Ishikawa (cell line): ENCODE data around the gene LUM.

ENCODE experiments used
- CEBPB ChIP-seq: IDR thresholded peaks from 2 replicates; pipeline ENCODE4 v1.6.1; 2012
- CREB1 ChIP-seq: IDR thresholded peaks from 2 replicates; pipeline ENCODE4 v1.6.1; 2012; ENCODE audit warnings: low read depth
- EGR1 ChIP-seq: IDR thresholded peaks from 2 replicates; pipeline ENCODE4 v1.6.1; 2012
- EP300 ChIP-seq: IDR thresholded peaks from 2 replicates; pipeline ENCODE4 v1.6.1; 2012; ENCODE audit warnings: borderline replicate concordance
- FOXM1 ChIP-seq: IDR thresholded peaks from 2 replicates; pipeline ENCODE4 v1.6.1; 2012; ENCODE audit warnings: low read depth, borderline replicate concordance
- NFIC ChIP-seq: IDR thresholded peaks from 2 replicates; pipeline ENCODE4 v1.6.1; 2012
- RAD21 ChIP-seq: IDR thresholded peaks from 2 replicates; pipeline ENCODE4 v1.6.1; 2012; ENCODE audit warnings: low read depth
- TAF1 ChIP-seq: IDR thresholded peaks from 2 replicates; pipeline ENCODE4 v1.6.1; 2012; ENCODE audit warnings: low read depth, mild to moderate bottlenecking
- TCF12 ChIP-seq: IDR thresholded peaks from 2 replicates; pipeline ENCODE4 v1.6.1; 2012; ENCODE audit warnings: low read depth
- TEAD4 ChIP-seq: IDR thresholded peaks from 2 replicates; pipeline ENCODE4 v1.6.1; 2012
- YY1 ChIP-seq: IDR thresholded peaks from 2 replicates; pipeline ENCODE4 v1.6.1; 2012; ENCODE audit warnings: low read depth
- ZBTB7A ChIP-seq: IDR thresholded peaks from 2 replicates; pipeline ENCODE4 v1.6.1; 2012; ENCODE audit warnings: low read depth
- TF ChIP-seq, protein P1 (sequence below): IDR thresholded peaks from 2 replicates; pipeline ENCODE4 v1.6.1; 2012
- TF ChIP-seq, protein P2 (sequence below): IDR thresholded peaks from 2 replicates; pipeline ENCODE4 v1.6.1; 2012
- TF ChIP-seq, protein P3 (sequence below): IDR thresholded peaks from 2 replicates; pipeline ENCODE4 v1.6.1; 2012; ENCODE audit warnings: low read depth, mild to moderate bottlenecking

LUM gene

DNA sequence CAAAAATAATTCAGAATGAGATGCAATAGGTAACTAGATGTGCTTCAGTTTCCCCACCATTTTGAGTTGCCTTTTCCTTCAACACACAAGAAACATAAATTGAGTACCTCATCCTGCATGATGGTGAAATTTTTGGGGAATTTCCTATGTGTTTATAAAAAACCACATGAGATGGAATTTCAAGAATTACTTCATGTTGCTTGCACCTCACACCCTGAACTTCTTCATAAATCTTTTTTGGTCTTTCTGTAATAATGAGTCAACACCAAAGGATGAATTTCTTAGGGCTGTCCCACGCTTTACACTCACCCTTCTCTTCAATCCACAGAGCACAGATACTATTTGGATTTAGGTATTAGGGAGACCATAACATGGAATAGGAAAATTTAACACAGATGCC is 22.6 kb upstream of the LUM start:
- TF ChIP-seq CREB1 (no peak), YY1 (no peak), TCF12 (no peak), RAD21 (no peak), EP300 (no peak), CEBPB (no peak), FOXM1 (no peak), NFIC (no peak), TEAD4 (no peak), ZBTB7A (no peak), EGR1 (no peak), TAF1 (no peak)
- TF ChIP-seq, protein P1, sequence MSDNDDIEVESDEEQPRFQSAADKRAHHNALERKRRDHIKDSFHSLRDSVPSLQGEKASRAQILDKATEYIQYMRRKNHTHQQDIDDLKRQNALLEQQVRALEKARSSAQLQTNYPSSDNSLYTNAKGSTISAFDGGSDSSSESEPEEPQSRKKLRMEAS = no peak
- TF ChIP-seq, protein P2, sequence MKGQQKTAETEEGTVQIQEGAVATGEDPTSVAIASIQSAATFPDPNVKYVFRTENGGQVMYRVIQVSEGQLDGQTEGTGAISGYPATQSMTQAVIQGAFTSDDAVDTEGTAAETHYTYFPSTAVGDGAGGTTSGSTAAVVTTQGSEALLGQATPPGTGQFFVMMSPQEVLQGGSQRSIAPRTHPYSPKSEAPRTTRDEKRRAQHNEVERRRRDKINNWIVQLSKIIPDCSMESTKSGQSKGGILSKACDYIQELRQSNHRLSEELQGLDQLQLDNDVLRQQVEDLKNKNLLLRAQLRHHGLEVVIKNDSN = no peak
- TF ChIP-seq, protein P3, sequence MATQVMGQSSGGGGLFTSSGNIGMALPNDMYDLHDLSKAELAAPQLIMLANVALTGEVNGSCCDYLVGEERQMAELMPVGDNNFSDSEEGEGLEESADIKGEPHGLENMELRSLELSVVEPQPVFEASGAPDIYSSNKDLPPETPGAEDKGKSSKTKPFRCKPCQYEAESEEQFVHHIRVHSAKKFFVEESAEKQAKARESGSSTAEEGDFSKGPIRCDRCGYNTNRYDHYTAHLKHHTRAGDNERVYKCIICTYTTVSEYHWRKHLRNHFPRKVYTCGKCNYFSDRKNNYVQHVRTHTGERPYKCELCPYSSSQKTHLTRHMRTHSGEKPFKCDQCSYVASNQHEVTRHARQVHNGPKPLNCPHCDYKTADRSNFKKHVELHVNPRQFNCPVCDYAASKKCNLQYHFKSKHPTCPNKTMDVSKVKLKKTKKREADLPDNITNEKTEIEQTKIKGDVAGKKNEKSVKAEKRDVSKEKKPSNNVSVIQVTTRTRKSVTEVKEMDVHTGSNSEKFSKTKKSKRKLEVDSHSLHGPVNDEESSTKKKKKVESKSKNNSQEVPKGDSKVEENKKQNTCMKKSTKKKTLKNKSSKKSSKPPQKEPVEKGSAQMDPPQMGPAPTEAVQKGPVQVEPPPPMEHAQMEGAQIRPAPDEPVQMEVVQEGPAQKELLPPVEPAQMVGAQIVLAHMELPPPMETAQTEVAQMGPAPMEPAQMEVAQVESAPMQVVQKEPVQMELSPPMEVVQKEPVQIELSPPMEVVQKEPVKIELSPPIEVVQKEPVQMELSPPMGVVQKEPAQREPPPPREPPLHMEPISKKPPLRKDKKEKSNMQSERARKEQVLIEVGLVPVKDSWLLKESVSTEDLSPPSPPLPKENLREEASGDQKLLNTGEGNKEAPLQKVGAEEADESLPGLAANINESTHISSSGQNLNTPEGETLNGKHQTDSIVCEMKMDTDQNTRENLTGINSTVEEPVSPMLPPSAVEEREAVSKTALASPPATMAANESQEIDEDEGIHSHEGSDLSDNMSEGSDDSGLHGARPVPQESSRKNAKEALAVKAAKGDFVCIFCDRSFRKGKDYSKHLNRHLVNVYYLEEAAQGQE = no peak

DNA sequence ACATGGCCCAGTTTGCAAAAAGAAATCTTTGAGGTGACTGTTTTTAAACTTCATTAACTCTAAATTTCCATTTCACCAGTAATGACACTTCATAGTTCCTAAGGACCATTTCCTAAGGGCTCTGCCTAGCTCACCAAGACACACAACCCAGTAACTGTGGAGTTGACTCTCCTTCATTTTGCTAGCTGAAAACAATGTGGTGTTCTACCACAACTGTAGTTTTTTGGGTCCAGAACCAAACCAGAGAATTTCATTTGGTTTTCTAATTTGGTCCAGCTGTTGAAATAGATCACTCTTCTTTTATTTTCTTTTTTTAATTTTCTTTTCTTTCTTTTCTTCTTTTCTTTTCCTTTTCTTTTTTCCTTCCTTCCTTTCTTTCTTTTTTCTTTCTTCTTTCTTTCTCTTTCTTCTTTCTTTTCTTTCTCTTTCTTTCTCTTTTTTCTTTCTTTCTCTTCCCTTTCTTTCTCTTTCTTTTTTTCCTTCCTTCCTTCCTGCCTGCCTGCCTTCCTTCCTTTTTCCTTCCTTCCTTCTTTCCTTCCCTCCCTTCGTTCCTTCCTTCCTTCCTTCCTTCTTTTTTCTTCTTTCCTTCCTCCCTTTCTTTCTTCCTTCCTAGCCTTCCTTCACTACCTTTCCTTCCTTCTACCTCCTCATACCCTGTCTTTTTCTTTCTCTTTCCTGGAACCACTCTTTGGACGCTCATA is 18.5 kb upstream of the LUM start:
- TF ChIP-seq, protein P2 = no peak
- no peak for TF ChIP-seq EGR1
- TF ChIP-seq, protein P1 = no peak
- no peak for TF ChIP-seq CEBPB
- TF ChIP-seq NFIC = no peak

DNA sequence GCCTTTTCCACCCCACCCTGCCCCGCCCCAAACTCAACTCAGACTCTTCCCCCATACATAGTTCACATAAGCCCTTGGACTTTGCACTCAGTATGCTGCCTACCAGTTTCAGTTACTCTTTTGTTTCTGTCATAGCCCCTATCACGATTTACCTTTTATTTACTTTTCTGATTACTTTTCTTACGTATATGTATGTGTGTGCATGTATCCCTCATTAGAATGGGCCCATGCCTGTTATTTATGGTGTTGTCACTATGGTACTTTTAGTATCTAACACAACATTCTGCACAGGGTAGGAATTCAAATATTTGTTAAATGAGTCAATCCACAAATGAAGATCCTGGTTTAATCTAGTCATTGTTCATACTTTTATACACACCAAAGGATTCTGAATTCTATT is 16.5 kb upstream of the LUM start:
- TF ChIP-seq TCF12 = no peak
- no peak for TF ChIP-seq CREB1
- no peak for TF ChIP-seq TEAD4
- no peak for TF ChIP-seq TAF1
- TF ChIP-seq FOXM1 = no peak
- TF ChIP-seq CEBPB = no peak
- no peak for TF ChIP-seq ZBTB7A
- TF ChIP-seq RAD21 = no peak

DNA sequence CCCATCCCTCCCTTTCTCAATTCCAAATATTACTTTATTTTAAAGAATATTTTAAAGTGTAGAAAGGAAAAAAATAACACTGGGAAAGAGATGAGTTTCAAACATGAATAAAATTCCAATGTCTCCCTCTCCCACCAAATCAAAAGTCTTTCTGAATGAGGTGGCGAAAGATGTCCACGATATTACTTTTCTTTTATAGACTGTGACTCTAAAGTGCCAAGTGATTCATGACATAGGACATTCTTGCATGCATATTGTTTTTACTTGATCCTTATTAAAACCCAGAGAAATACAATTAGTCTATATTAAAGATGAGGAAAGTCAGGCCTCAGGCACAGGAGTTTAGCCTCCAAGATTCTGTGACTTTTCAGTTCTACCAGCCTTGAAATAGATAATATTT is 16.0 kb upstream of the LUM start:
- no peak for TF ChIP-seq TEAD4
- no peak for TF ChIP-seq CEBPB
- no peak for TF ChIP-seq FOXM1
- TF ChIP-seq CREB1 = no peak
- TF ChIP-seq RAD21 = no peak
- TF ChIP-seq, protein P2 = no peak
- TF ChIP-seq ZBTB7A = no peak
- TF ChIP-seq, protein P1 = no peak

DNA sequence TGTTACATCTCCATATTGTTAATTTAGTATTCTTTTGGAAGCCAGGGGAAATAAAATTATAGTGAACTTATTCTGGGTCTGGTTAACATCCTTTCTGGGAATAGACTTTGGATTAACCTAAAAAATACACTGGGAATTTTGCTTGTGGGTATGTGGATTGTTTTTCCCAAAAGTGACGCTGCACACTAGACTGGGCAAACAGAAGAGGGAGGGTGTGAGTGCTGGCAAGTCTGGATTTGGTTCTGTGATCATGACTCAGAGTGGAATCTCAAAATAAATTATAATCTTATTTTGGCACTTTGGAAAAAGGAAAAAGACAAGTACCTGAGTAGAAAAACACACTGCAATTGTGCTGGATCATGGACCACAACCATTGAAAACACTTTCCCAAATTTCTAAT is 15.2 kb upstream of the LUM start:
- TF ChIP-seq NFIC (no peak), YY1 (no peak), TAF1 (no peak), TCF12 (no peak), TEAD4 (no peak)

DNA sequence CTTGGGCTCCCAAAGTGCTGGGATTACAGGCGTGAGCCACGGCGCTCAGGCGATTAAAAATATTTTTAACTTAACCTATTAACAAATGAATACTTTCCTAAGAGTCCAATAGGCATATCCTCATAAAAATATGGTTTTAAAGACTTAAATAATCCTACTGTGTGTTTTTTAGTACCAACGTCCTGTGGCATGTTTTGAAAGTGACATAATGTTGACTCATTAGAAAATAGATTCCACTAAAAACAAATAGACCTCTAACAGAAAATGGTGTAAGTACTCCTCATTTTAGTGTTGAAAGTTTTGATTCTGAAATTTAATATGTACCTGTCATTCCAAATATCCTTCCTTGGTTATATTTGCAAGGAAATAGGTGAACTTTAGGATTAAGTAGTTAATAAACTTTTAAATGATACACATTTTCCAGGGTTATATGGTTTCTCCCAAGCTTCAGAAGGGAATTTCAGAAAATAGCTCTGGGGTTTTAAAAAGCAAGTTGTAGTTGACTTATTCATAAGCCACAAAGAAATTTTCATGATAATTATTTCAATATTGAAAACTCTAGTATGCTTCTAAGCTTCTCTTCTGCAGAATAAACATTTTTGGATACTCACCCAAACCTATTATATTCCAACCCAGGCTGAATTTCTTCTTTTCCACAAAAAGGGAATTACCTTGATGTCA is 12.1 kb upstream of the LUM start:
- TF ChIP-seq, protein P3 = no peak
- TF ChIP-seq FOXM1 (no peak), TCF12 (no peak)
- TF ChIP-seq, protein P2 = no peak
